HEK293 (cell line): Measurements from ENCODE around the gene GJB3.
"Not testable (repeated sequence)": the region's sequence is repeated elsewhere in the genome, so short reads cannot be mapped to it uniquely, and the experiment has no call there.

Source experiments
- MYNN ChIP-seq: fragments of 450-650 bp; formaldehyde crosslinking; IDR thresholded peaks from 2 replicates; pipeline ENCODE4 v1.5.1; 2016; ENCODE audit warnings: missing biosample characterization, missing genetic modification characterization, borderline replicate concordance
- PATZ1 ChIP-seq: fragments of 450-650 bp; formaldehyde crosslinking; IDR thresholded peaks from 2 replicates; pipeline ENCODE4 v1.5.1; 2016; ENCODE audit warnings: missing biosample characterization, missing genetic modification characterization
- RBAK ChIP-seq: fragments of 450-650 bp; formaldehyde crosslinking; IDR thresholded peaks from 2 replicates; pipeline ENCODE4 v1.5.1; 2016; ENCODE audit warnings: missing biosample characterization, missing genetic modification characterization
- REST ChIP-seq: fragments of 450-650 bp; formaldehyde crosslinking; IDR thresholded peaks from 2 replicates; pipeline ENCODE4 v1.5.1; 2016; ENCODE audit warnings: missing biosample characterization, missing genetic modification characterization
- ZNF274 ChIP-seq, 2 experiments: fragments of 200-500 bp in 1 of 2; fragments of 450-650 bp in 1 of 2; sonication (Bioruptor generic) in 1 of 2; formaldehyde crosslinking in 1 of 2; IDR thresholded peaks; 2 replicates each; pipeline versions ENCODE4 v1.5.1 to v1.6.1; 2014 to 2016; ENCODE audit warnings: borderline replicate concordance in 1 of 2, inconsistent platforms in 1 of 2, low read length in 1 of 2, missing biosample characterization in 1 of 2, missing genetic modification characterization in 1 of 2
- ZNF292 ChIP-seq: fragments of 450-650 bp; formaldehyde crosslinking; IDR thresholded peaks from 2 replicates; pipeline ENCODE4 v1.5.1; 2016; ENCODE audit warnings: low read depth, missing biosample characterization, missing genetic modification characterization, borderline replicate concordance
- ZNF76 ChIP-seq: fragments of 450-650 bp; formaldehyde crosslinking; IDR thresholded peaks from 2 replicates; pipeline ENCODE4; 2016; ENCODE audit warnings: low read depth, missing biosample characterization, missing genetic modification characterization, borderline replicate concordance
- ZNF768 ChIP-seq: fragments of 450-650 bp; formaldehyde crosslinking; IDR thresholded peaks from 2 replicates; pipeline ENCODE4 v1.5.1; 2018; ENCODE audit warnings: missing biosample characterization, mild to moderate bottlenecking, missing genetic modification characterization
- ZNF785 ChIP-seq: fragments of 450-650 bp; formaldehyde crosslinking; IDR thresholded peaks from 2 replicates; pipeline ENCODE4 v1.5.1; 2016; ENCODE audit warnings: missing biosample characterization, missing genetic modification characterization
- TF ChIP-seq, protein P1 (sequence below): fragments of 450-650 bp; IDR thresholded peaks from 2 replicates; pipeline ENCODE4 v1.5.1; 2018; ENCODE audit warnings: missing biosample characterization, missing genetic modification characterization
- TF ChIP-seq, protein P2 (sequence below): fragments of 450-650 bp; formaldehyde crosslinking; IDR thresholded peaks from 2 replicates; pipeline ENCODE4 v1.5.1; 2016; ENCODE audit warnings: missing biosample characterization, missing genetic modification characterization

GRCh38 chr1:34773114-34773513 is 7.9 kb upstream of the GJB3 start:
- not testable (repeated sequence) for TF ChIP-seq ZNF76 (tag by site-specific recombination); ZNF292; MYNN (tag by site-specific recombination); ZNF785 (tag by site-specific recombination); REST (tag by site-specific recombination); PATZ1 (tag by site-specific recombination); ZNF274 (IDR thresholded peaks at IDR 0.05; ENCODE audit: low read length); ZNF274 (tag by site-specific recombination; IDR thresholded peaks at IDR 0.05; ENCODE audit: borderline replicate concordance); RBAK (tag by site-specific recombination); ZNF768
- TF ChIP-seq, protein P1, sequence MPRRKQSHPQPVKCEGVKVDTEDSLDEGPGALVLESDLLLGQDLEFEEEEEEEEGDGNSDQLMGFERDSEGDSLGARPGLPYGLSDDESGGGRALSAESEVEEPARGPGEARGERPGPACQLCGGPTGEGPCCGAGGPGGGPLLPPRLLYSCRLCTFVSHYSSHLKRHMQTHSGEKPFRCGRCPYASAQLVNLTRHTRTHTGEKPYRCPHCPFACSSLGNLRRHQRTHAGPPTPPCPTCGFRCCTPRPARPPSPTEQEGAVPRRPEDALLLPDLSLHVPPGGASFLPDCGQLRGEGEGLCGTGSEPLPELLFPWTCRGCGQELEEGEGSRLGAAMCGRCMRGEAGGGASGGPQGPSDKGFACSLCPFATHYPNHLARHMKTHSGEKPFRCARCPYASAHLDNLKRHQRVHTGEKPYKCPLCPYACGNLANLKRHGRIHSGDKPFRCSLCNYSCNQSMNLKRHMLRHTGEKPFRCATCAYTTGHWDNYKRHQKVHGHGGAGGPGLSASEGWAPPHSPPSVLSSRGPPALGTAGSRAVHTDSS (tag by site-specific recombination), result not testable (repeated sequence)
- TF ChIP-seq, protein P2, sequence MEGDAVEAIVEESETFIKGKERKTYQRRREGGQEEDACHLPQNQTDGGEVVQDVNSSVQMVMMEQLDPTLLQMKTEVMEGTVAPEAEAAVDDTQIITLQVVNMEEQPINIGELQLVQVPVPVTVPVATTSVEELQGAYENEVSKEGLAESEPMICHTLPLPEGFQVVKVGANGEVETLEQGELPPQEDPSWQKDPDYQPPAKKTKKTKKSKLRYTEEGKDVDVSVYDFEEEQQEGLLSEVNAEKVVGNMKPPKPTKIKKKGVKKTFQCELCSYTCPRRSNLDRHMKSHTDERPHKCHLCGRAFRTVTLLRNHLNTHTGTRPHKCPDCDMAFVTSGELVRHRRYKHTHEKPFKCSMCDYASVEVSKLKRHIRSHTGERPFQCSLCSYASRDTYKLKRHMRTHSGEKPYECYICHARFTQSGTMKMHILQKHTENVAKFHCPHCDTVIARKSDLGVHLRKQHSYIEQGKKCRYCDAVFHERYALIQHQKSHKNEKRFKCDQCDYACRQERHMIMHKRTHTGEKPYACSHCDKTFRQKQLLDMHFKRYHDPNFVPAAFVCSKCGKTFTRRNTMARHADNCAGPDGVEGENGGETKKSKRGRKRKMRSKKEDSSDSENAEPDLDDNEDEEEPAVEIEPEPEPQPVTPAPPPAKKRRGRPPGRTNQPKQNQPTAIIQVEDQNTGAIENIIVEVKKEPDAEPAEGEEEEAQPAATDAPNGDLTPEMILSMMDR (tag by site-specific recombination), result not testable (repeated sequence)
